GM19239 (cell line): ENCODE measurements around the gene KASH5.
"Not testable (repeated sequence)": the region's sequence is repeated elsewhere in the genome, so short reads cannot be mapped to it uniquely, and the experiment has no call there.

Source experiments
- DNase-seq: peaks from one replicate; pipeline ENCODE4 v3.0.0; 2011; ENCODE audit warnings: low spot score; ENCODE audit not compliant: insufficient read length
- FAIRE-seq: peaks from 2 replicates; lab custom pipeline; 2011; peaks lifted over from hg19 to GRCh38; lab: Jason Lieb, UNC

The KASH5 gene

GRCh38 chr19:49447485-49448431 is 59.7 kb downstream of the KASH5 start:
- no peak for FAIRE-seq
- no peak for DNase-seq

GRCh38 chr19:49448432-49448786 is 60.4 kb downstream of the KASH5 start:
- no peak for DNase-seq
- no peak for FAIRE-seq

- FAIRE-seq: no peak
- no peak for DNase-seq
These were observed 62.4 kb downstream of the KASH5 start for GRCh38 chr19:49450405-49450804.

- peak; percentile 98 for FAIRE-seq
- peak; percentile 85 for DNase-seq
These were observed 63.6 kb downstream of the KASH5 start, which contains the start of gene PIH1D1 for GRCh38 chr19:49451430-49452181. PIH1D1 (minus strand) TSS chr19:49451814; CDS start chr19:49451574, 240 bp downstream.

- peak; percentile 96 for FAIRE-seq
- DNase-seq: peak; percentile 92
These were observed 65.1 kb downstream of the KASH5 start, which contains the start of gene ALDH16A1 for GRCh38 chr19:49453013-49453756. ALDH16A1 (plus strand) TSS chr19:49453225; CDS start chr19:49453332, 107 bp downstream.

GRCh38 chr19:49453757-49454240 is 65.8 kb downstream of the KASH5 start:
- FAIRE-seq: no peak
- DNase-seq: no peak

- no peak for FAIRE-seq
- DNase-seq: no peak
These were observed 67.7 kb downstream of the KASH5 start for GRCh38 chr19:49455773-49456172.

GRCh38 chr19:49456326-49456725 is 68.3 kb downstream of the KASH5 start:
- FAIRE-seq (no peak), DNase-seq (no peak)

GRCh38 chr19:49458567-49458903 is 70.5 kb downstream of the KASH5 start:
- peak; percentile 4 for FAIRE-seq
- no peak for DNase-seq

GRCh38 chr19:49459388-49459787 is 71.3 kb downstream of the KASH5 start:
- DNase-seq (peak; percentile 1), FAIRE-seq (no peak)

- FAIRE-seq, DNase-seq: not testable (repeated sequence)
These were observed 73.1 kb downstream of the KASH5 start for GRCh38 chr19:49461130-49461529.

GRCh38 chr19:49461656-49462055 is 73.6 kb downstream of the KASH5 start:
- FAIRE-seq (no peak), DNase-seq (no peak)

GRCh38 chr19:49462492-49462891 is 74.4 kb downstream of the KASH5 start:
- DNase-seq: no peak
- no peak for FAIRE-seq

- no peak for FAIRE-seq
- DNase-seq: no peak
These were observed 76.1 kb downstream of the KASH5 start for GRCh38 chr19:49463960-49464740.

- no peak for FAIRE-seq
These were observed 77.3 kb downstream of the KASH5 start for GRCh38 chr19:49465371-49465770.

More at GRCh38 chr19:49465371-49465770, 77.3 kb downstream of the KASH5 start:
- DNase-seq: no peak
